ENCODE measurements around the gene IGSF22. TPM values are rescaled to one million over a fixed set of nuclear protein-coding genes. Genes with fewer than 3 reads are reported as not detected.

The IGSF22 gene
- total RNA-seq, 4 donors from 2014 or later, result not detected

GRCh38 chr11:18730020-18730419 is 4.0 kb upstream of the IGSF22 start:
- Histone ChIP-seq H3K27me3 (no peaks in the 10 kb centered on the region), H3K27ac (no peak overlapping the region), H3K4me1 (no peaks in the 10 kb centered on the region), H3K4me3 (no peak overlapping the region), H3K36me3 (no peaks in the 10 kb centered on the region), H3K9me3 (no peaks in the 10 kb centered on the region)
- DNase-seq (no peak), ATAC-seq (no peak)
- no peak for TF ChIP-seq CTCF (IDR thresholded peaks at IDR 0.05 in 4 of 5, conservative IDR thresholded peaks at IDR 0.05 in 1 of 5)
- TF ChIP-seq POLR2A (IDR thresholded peaks at IDR 0.05), result no peak
- intact Hi-C loops (cut with DNase I; ENCODE audit: low total_unique reads) (loop anchor here (5.0 kb wide), 2 partner anchors 203 to 613 kb away; partner anchors contain the start of gene TSG101), in situ Hi-C loops (cut with MboI; ENCODE audit: low sequenced_read_pairs in 4 of 4) (loop anchor here in 2 of 4 donors (25.0 kb wide), 1 partner anchor 618 kb away; the partner anchor contains the start of gene SAAL1 (in 2 of the 2))

GRCh38 chr11:18729426-18729825 is 3.4 kb upstream of the IGSF22 start:
- H3K27me3 ChIP-seq, result no peaks in the 10 kb centered on the region
- no peak overlapping the region for H3K27ac ChIP-seq
- intact Hi-C loops (cut with DNase I; ENCODE audit: low total_unique reads) (no loop called here), in situ Hi-C loops (cut with MboI; ENCODE audit: low sequenced_read_pairs in 4 of 4) (loop anchor here in 2 of 4 donors (25.0 kb wide), 1 partner anchor 617 kb away; the partner anchor contains the start of gene SAAL1 (in 2 of the 2))
- no peak for ATAC-seq
- H3K9me3 ChIP-seq, result no peaks in the 10 kb centered on the region
- H3K4me3 ChIP-seq, result no peak overlapping the region
- TF ChIP-seq CTCF (IDR thresholded peaks at IDR 0.05 in 4 of 5, conservative IDR thresholded peaks at IDR 0.05 in 1 of 5) (no peak), POLR2A (IDR thresholded peaks at IDR 0.05) (no peak)
- H3K4me1 ChIP-seq, result no peaks in the 10 kb centered on the region
- H3K36me3 ChIP-seq, result no peaks in the 10 kb centered on the region
- DNase-seq, result no peak

- no peaks in the 10 kb centered on the region for H3K9me3 ChIP-seq
- DNase-seq (no peak), ATAC-seq (no peak)
- intact Hi-C loops (cut with DNase I; ENCODE audit: low total_unique reads), result no loop called here
- no peaks in the 10 kb centered on the region for H3K4me1 ChIP-seq
- no peaks in the 10 kb centered on the region for H3K36me3 ChIP-seq
- H3K4me3 ChIP-seq, result no peak overlapping the region
- TF ChIP-seq POLR2A (IDR thresholded peaks at IDR 0.05), result no peak
- no peak for TF ChIP-seq CTCF (IDR thresholded peaks at IDR 0.05 in 4 of 5, conservative IDR thresholded peaks at IDR 0.05 in 1 of 5)
- H3K27me3 ChIP-seq, result no peaks in the 10 kb centered on the region
- in situ Hi-C loops (cut with MboI; ENCODE audit: low sequenced_read_pairs in 4 of 4), result loop anchor here in 2 of 4 donors (25.0 kb wide), 1 partner anchor 616 kb away; the partner anchor contains the start of gene SAAL1 (in 2 of the 2)
- no peak overlapping the region for H3K27ac ChIP-seq
Observed at GRCh38 chr11:18728658-18729057, 2.7 kb upstream of the IGSF22 start.

GRCh38 chr11:18727479-18728236 is 1.7 kb upstream of the IGSF22 start:
- in situ Hi-C loops (cut with MboI; ENCODE audit: low sequenced_read_pairs in 4 of 4), result loop anchor here in 2 of 4 donors (25.0 kb wide), 1 partner anchor 615 kb away; the partner anchor contains the start of gene SAAL1 (in 2 of the 2)
- Histone ChIP-seq H3K4me3 (no peak overlapping the region), H3K36me3 (no peaks in the 10 kb centered on the region), H3K27ac (no peak overlapping the region), H3K4me1 (no peaks in the 10 kb centered on the region), H3K27me3 (no peaks in the 10 kb centered on the region), H3K9me3 (no peaks in the 10 kb centered on the region)
- no peak for ATAC-seq
- TF ChIP-seq CTCF (IDR thresholded peaks at IDR 0.05 in 4 of 5, conservative IDR thresholded peaks at IDR 0.05 in 1 of 5) (peak; percentile 25 to 67 (median 42)), POLR2A (IDR thresholded peaks at IDR 0.05) (no peak)
- no peak for DNase-seq
- intact Hi-C loops (cut with DNase I; ENCODE audit: low total_unique reads), result no loop called here
